GM18873 (cell line): ENCODE measurements around the gene CFAP251.
"Not testable (repeated sequence)": the region's sequence is repeated elsewhere in the genome, so short reads cannot be mapped to it uniquely, and the experiment has no call there.

Experiments used
- ATAC-seq: cut with Tn5 transposase; IDR thresholded peaks from one replicate; pipeline ENCODE4 v1.9.1; 2021; ENCODE audit warnings: mild to moderate bottlenecking, moderate library complexity, moderate number of reproducible peaks; ENCODE audit not compliant: unreplicated experiment, low FRiP score

Gene CFAP251, protein sequence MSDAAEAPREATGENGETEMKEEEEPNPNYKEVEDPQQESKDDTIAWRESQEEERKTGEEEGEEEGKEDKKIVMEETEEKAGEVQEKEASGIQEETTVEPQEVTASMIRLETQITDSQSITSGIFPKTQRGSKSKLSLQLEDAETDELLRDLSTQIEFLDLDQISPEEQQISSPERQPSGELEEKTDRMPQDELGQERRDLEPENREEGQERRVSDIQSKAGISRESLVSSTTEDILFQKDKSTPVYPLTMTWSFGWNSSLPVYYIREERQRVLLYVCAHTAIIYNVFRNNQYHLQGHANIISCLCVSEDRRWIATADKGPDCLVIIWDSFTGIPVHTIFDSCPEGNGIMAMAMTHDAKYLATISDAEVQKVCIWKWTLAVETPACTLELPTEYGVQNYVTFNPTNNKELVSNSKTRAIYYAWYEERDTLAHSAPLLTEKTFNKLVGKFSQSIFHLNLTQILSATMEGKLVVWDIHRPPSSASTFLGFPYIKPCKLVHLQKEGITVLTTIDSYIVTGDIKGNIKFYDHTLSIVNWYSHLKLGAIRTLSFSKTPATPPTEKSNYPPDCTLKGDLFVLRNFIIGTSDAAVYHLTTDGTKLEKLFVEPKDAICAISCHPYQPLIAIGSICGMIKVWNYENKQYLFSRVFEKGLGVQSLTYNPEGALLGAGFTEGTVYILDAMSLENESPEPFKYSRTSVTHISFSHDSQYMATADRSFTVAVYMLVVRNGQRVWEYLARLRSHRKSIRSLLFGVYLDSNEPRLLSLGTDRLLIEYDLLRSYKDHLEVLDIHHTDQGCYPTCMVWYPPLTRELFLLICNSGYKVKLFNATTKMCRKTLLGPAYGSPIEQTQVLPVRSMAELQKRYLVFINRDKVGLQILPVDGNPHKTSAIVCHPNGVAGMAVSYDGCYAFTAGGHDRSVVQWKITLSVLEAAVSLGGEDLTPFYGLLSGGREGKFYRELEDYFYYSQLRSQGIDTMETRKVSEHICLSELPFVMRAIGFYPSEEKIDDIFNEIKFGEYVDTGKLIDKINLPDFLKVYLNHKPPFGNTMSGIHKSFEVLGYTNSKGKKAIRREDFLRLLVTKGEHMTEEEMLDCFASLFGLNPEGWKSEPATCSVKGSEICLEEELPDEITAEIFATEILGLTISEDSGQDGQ

DNA sequence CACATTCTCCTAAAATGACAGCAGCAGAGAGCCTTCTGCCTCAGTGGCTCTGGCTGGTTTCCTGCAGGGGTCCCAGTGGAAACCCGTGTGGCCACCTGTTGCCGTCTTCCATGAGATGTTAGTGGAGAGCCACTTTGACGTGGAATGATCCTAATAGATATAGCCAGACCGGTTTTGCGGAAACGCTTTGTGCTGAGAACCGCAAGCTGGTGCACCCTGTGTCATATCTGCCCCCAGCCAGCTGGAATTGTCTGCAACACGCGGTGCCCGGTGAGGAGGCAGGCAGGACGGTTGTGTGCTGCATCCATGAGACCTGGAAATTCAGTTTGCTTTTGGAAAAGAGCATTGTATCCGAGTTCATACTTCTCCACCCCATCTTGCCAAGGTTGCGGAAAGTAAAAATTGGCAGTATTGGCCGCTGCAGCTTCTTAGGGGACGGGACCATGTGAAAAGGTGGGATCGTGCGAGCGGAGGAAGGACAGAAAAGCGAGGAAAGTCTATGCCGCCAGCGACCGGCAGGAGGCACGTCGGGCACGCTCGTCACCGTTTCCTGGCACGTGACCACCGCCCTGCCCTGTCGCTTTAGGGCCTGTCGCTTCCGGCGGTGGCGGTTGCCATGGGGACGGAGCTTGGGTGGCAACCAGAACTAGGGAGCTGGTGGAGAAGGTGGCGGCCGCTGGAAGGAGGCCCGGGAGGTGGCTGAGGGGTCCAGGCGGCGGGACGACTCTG is at the start of gene CFAP251:
Gene CFAP251, plus strand, starts transcription at position 643 of the 729 bp plus-strand sequence. CDS start 2,714 bp downstream, outside the sequence.
- peak; percentile 86 for ATAC-seq

DNA sequence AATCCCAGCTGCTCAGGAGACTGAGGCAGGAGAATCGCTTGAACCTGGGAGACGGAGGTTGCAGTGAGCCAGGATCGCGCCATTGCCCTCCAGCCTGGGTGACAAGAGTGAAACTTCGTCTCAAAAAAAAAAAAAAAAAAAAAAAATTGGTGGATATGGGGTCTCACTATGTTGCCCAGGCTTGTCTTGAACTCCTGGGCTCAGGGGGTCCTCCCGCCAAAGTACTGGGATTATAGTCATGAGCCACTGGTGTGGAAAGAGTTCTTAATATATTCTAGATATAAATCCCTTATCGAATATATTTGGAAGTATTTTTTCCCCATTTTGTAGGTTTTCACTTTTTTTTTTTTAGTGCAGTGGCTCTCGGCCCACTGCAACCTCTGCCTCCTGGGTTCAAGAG is 49.2 kb upstream of the CFAP251 start:
- not testable (repeated sequence) for ATAC-seq

DNA sequence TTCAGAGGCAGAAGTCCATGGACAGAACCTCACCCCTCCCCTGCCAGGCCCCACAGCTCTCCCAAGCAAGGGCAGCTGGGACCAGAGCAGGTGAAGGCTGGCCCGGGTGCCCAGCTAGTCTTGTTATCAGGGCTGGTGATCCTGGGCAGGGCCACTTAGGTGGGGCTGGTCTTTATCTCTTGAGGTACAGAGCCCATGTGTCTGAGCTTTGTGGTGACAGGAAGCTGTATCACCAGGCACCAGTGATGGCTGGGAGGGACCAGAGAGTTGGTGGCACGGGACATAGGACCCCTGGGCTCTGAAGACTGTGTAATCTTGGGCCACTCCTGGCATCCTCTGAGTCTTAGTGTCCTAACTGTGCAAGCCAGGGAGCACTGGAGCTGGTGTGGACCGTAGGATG is 46.9 kb upstream of the CFAP251 start:
- ATAC-seq: no peak

DNA sequence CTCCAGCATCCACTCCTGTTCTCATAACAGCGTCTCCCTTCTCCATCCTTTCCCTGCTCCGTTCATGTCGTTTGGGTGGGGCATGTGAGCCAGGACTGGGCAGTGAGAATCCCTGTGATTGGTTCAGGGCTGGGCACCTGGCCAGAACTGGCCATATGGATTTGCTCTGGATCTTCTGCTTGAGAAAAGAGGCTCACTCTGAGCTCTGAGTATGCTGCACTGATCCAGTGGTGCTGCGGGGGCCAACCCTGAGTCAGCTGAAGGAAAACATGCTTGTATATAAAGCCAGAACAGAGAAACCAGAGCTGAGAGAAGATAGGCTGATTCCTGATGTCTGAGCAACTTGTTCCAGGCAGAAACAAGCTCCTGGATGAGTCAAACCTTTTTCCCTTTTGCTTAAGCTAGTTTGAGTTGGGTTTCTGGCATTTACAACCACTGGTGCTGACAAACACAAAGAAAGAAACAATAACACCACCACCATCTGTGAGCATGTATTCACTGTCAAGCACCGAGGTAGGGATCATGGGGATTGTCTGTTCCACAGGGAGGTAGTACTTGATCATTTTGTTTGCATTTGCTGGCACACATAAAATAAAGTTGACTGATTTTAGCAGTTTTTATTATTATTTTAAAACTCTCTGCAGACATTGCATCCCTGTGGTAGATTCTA is 45.7 kb upstream of the CFAP251 start:
- no peak for ATAC-seq

DNA sequence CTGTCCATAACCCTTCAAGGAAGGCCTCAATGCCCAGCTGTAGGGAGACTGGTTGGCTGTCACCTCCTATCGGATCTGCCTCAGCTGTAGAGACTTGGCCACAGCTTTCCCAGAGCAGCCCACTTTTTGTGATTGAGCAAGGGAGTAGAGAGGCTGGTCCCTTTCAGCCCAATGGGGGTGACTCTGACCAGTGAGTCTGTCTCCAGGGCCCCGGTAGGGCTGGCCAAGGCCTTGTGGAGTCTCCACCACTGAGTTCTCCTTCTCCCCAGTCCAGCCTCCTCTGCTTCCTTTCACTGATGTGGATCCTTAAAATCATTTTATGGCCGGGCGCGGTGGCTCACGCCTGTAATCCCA is 45.2 kb upstream of the CFAP251 start:
- ATAC-seq: no peak

DNA sequence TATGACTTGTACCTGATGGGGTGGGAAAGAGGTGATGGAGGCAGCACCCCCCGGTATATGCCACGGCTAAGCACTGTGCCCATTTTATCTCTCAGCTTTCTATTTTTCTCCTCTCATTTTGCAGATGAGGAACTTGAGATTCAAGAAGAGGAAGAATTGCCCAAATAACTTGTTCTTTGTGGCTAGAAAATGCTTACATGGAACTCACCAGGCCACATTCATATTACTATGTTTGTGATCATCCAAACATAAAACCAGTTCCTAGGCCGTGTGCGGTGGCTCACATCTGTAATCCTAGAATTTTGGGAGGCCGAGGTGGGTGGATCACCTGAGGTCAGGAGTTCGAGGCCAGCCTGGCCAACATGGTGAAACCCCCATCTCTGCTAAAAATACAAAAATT is 44.3 kb upstream of the CFAP251 start:
- no peak for ATAC-seq

DNA sequence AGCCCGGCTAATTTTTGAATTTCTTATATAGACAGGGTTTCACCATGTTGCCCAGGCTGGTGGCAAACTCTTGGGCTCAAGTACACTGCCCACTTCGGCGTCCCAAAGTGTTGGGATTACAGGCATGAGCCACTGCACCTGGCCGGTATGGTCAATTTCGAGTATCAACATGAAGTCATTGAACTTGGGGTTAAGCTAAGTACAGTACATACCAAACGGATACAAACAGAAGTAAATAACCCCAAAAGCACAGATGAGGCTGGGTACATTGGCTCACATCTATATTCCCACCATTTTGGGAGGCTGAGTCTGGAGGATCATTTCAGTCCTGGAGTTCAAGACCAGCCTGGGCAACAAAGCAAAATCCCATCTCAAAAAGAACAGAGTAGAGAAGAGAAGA is 42.8 kb upstream of the CFAP251 start:
- ATAC-seq: no peak

DNA sequence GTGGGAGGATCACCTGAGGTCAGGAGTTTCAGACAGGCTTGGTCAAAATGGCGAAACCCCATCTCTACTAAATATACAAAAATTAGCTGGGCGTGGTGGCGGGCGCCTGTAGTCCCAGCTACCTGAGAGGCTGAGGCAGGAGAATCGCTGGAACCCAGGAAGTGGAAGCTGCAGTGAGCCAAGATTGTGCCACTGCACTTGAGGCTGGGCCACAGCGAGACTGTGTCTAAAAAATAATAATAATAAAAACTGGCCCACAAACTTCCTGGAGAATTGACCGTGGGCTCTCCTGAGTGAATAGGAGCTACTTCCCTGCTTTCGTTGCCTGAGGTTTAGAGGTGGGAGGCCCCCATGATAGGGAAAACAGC is 42.3 kb upstream of the CFAP251 start:
- not testable (repeated sequence) for ATAC-seq

DNA sequence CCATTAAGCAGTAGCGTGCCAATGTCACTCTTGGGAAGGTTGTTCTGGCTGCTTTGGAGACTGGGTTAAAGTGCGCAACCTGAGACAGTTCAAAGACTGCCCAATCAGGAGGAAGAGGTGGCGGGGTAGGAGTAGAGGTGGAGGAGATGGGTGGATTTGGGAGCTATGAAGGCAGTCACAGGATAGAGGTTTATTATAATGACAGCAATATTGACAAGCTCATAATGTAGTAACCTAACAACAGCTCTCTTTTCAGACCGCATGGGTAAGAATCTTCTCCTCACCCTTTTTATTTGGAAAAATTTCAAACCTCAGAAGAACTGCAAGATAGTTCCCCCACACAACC is 35.1 kb upstream of the CFAP251 start:
- ATAC-seq: no peak

DNA sequence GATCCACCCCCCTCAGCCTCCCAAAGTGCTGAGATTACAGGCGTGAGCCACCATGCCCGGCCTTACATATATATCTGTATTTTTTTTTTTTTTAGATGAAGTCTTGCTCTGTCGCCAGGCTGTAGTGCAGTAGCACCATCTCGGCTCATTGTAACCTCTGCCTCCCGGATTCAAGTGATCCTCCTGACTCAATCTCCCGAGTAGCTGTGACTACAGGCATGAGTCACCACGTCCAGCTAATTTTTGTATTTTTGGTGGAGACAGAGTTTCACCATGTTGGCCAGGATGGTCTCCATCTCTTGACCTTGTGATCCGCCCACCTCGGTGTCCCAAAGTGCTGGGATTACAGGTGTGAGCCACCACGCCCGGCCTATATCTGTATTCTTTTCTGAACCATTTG is 33.3 kb upstream of the CFAP251 start:
- not testable (repeated sequence) for ATAC-seq

DNA sequence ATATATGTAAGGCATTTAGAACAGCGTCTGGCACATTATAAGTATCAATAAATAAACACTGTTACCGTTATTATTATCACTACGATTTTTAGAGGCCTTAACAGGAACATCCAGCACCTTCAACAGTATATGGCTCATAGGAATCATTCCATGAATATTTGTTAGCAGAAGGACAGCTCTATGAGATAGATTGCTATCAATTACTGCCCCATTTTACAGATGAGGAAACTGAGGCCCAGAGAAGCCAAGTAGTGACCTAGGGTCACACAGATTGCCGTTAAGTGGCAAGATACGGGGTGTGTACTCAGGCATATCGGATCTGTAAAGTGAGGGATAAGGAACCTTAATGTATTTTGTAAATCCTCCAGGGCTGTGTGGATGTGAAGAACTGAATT is 30.3 kb upstream of the CFAP251 start:
- ATAC-seq: no peak

DNA sequence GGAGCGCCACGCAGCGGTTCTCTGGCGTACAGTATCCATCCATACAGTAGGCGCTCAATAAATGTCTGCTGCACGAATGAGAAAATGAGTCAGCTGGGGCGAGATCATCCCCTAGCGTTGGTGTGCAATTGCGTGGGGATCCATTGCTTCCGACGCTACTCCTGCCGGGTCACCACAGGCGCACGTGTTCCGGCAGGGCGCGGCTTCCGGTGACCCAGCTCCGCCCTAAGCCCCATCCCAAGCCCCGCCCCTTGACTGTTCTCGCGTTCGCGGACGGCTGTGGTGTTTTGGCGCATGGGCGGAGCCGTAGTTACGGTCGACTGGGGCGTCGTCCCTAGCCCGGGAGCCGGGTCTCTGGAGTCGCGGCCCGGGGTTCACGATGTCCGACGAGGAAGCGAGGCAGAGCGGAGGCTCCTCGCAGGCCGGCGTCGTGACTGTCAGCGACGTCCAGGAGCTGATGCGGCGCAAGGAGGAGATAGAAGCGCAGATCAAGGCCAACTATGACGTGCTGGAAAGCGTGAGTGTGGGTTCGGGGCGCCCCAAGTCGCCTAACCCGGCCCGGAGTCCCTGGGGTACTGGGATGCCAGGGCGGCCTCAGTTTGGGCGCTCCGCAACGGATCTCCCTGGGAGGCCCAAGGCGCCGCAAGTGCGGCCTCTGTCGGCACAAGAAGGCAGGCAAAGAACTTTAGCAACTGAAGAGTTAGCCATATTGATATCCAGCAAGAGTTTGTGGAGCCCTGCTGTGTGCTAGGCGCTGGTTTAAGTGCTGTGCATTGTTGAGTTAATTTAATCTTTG is 29.7 kb upstream of the CFAP251 start, which contains the start of gene PSMD9:
Gene PSMD9, plus strand, starts transcription at position 313 of the 796 bp plus-strand sequence. Its CDS starts 67 bp downstream, at position 380.
- peak; percentile 65 for ATAC-seq

DNA sequence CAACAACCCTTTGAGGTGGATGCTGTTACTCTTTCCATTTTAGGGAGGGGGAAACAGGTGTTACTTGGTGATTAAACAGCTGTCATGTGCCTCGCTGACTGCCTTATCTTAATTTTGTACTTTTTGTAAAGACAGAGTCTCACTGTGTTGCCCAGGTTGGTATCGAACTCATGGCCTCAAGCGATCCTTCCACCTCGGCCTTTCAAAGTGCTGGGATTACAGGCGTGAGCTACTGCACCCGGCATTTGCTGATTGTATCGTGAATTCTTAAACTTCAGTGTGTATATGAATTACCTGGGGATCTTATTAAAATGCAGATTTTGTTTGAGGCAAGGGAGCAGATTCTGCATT is 29.1 kb upstream of the CFAP251 start:
- ATAC-seq: no peak

DNA sequence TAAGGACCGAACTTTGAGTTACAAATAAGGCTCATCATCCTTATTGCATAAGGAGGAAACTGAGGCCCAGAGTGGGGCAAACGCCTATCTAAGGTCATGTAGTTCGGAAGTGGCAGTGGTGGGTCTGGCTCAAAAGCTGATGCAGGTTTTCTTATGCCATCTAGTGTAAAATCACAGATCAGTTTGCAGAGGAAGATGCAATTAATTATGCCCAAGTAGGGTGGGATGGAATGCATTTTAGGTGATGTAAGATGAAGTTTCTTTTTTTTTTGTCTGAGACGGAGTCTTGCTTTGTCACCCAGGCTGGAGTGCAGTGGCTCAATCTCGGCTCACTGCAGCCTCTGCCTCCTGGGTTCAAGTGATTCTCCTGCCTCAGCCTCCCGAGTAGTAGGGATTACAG is 28.7 kb upstream of the CFAP251 start:
- not testable (repeated sequence) for ATAC-seq

DNA sequence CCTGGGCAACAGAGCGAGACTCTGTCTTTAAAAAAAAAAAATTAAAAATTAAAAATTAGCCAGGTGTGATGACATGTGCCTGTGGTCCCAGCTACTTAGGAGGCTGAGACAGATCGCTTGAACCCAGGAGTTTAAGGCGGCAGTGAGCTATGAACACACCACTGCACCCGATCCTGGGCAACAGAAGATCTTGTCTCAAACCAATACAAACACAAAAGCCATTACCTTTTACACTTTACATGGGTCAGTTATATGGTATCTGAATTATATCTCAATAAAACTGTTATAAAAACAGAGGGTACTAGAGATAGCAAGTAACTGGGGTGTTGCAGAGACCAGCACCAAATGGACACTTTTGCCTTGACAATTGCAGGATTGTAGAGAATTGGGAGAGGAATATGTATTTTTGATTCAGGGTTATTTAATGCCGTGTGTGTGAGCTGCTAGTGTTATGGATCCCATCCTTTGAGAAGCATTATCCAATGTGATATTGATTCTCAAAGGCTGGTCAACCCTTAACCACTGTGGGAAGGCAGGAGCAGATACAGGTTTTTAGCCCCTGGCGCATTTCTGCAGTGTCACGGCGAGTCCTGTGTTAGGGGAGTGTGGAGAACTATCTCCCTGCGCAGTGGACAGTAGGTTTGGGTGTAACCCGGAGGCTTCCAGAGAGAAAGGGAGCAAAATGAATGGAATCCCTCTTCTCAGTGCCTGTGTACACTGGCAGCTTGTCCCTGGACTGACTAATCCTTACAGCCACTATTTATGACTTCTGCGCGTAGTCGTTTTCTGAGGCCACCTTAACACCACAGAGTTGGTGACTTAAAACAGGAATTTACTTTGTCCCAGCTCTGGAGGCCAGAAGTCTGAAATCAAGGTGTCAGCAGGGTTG is 25.5 kb upstream of the CFAP251 start:
- no peak for ATAC-seq

DNA sequence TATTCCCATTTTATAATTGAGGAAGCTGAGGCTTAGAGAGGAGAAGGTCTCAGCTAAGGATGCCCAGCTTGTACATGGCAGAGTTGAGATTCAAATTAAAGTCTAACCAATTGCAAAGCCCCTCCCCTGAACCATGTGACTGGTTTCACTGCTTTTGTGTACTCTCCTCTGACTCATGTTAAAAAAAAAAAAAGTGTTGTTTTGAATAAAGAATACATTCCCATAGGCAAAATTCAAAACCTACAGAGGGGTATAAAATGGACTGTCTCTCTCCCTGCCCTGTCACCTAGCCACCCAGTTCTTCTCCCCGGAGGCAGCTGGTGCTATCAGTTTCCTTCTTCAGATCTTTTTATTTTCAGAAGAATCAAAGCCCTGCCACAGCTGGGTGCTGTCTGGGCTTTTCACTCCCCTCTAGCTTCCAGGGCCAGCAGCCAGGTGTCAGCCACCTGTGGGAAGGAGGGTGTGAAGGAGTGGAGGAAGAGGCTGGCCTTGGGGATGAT is 24.4 kb upstream of the CFAP251 start:
- ATAC-seq: no peak

DNA sequence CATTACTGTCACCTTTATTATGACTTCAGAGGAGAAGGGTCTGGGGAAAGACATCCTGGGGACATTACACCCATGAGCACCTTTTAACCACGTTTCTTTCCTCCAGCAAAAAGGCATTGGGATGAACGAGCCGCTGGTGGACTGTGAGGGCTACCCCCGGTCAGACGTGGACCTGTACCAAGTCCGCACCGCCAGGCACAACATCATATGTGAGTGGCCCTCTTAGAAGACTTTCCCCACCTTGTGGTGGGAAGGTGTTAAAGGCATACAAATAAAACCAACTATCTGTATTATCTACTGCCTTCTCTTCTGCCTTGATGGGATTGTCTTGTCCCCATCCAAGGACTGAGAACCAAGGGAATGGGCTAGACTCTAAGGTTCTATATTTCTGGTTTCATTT is 23.8 kb upstream of the CFAP251 start:
- no peak for ATAC-seq

DNA sequence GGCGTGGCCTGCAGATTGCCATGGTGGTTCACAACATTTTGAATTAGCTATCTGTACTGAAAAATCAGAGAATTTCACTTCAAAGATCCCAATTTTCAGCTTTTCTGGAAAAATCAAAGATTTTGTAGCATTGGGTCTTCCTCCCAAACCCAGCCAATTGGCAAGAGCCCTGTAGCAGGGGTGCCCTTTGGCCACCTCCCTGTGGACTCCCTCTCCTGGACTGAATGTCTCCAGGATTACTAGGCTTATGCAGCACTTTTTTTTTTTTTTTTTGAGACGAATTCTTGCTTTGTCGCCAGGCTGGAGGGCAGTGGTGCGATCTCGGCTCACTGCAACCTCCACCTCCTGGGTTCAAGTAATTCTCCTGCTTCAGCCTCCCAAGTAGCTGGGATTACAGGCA is 20.1 kb upstream of the CFAP251 start:
- no peak for ATAC-seq
